Mesenchymal stem cell (in vitro differentiated cells and primary cell): ENCODE measurements around the gene RPS6KB1.
"Not testable (repeated sequence)": the region's sequence is repeated elsewhere in the genome, so short reads cannot be mapped to it uniquely, and the experiment has no call there.

Source experiments
- DNase-seq: peaks from one replicate; pipeline ENCODE4 v3.0.0-alpha.2; 2013
- H2AFZ ChIP-seq: one replicate; pipeline ENCODE4 v1.6.1; 2013; ENCODE audit warnings: low read depth, mild to moderate bottlenecking, control low read depth, inconsistent platforms, low read length, moderate library complexity
- H2AK5ac ChIP-seq: 2 replicates; pipeline ENCODE4 v1.6.1; 2013; ENCODE audit warnings: low read length, moderate library complexity, mild to moderate bottlenecking, inconsistent platforms; ENCODE audit not compliant: severe bottlenecking
- H2BK120ac ChIP-seq: one replicate; pipeline ENCODE4 v1.6.1; 2013; ENCODE audit warnings: low read depth, mild to moderate bottlenecking, inconsistent platforms, low read length, moderate library complexity
- H2BK12ac ChIP-seq, 2 experiments: one replicate each; pipeline ENCODE4 v1.6.1; 2013; ENCODE audit warnings: inconsistent platforms in 2 of 2, low read length in 2 of 2, mild to moderate bottlenecking in 2 of 2, moderate library complexity in 2 of 2, control low read depth in 1 of 2
- H2BK15ac ChIP-seq: one replicate; pipeline ENCODE4 v1.6.1; 2013; ENCODE audit warnings: mild to moderate bottlenecking, low read depth, inconsistent platforms; ENCODE audit not compliant: poor library complexity, severe bottlenecking
- H2BK5ac ChIP-seq: 2 replicates; pipeline ENCODE4 v1.6.1; 2013; ENCODE audit warnings: low read depth, mild to moderate bottlenecking, low read length, control low read depth, inconsistent platforms; ENCODE audit not compliant: poor library complexity, severe bottlenecking
- H3K14ac ChIP-seq, 2 experiments: one replicate each; pipeline ENCODE4 v1.6.1; 2013; ENCODE audit warnings: inconsistent platforms in 2 of 2, low read length in 2 of 2, control low read depth in 1 of 2, mild to moderate bottlenecking in 1 of 2, moderate library complexity in 1 of 2
- H3K18ac ChIP-seq, 2 experiments: one replicate each; pipeline ENCODE4 v1.6.1; 2013; ENCODE audit warnings: inconsistent platforms in 2 of 2, low read length in 2 of 2, control low read depth in 1 of 2, low read depth in 1 of 2, mild to moderate bottlenecking in 1 of 2
- H3K23ac ChIP-seq, 2 experiments: one replicate each; pipeline ENCODE4 v1.6.1; 2013; ENCODE audit warnings: inconsistent platforms in 2 of 2, low read length in 2 of 2, mild to moderate bottlenecking in 2 of 2, moderate library complexity in 2 of 2, control low read depth in 1 of 2
- H3K27ac ChIP-seq: 2 replicates; pipeline ENCODE4 v1.5.1; 2013; ENCODE audit warnings: mild to moderate bottlenecking, moderate library complexity, low read length, control low read depth, inconsistent platforms; ENCODE audit not compliant: poor library complexity, severe bottlenecking
- H3K27me3 ChIP-seq, 2 experiments: 2 replicates each; pipeline versions ENCODE4 v1.6.1 to v1.7.0; 2013; ENCODE audit warnings: low read length in 2 of 2, mild to moderate bottlenecking in 2 of 2, moderate library complexity in 2 of 2, control low read depth in 1 of 2, inconsistent platforms in 1 of 2; ENCODE audit not compliant: control insufficient read depth in 1 of 2, insufficient read depth in 1 of 2
- H3K36me3 ChIP-seq, 2 experiments: 2 replicates each; pipeline versions ENCODE4 v1.6.1 to v1.7.0; 2013; ENCODE audit warnings: low read length in 2 of 2, control low read depth in 1 of 2, inconsistent platforms in 1 of 2, low read depth in 1 of 2, mild to moderate bottlenecking in 1 of 2; ENCODE audit not compliant: insufficient read depth in 2 of 2, control insufficient read depth in 1 of 2
- H3K4ac ChIP-seq, 2 experiments: one replicate each; pipeline ENCODE4 v1.6.1; 2013; ENCODE audit warnings: inconsistent platforms in 2 of 2, low read length in 2 of 2, mild to moderate bottlenecking in 2 of 2, moderate library complexity in 2 of 2, control low read depth in 1 of 2, low read depth in 1 of 2
- H3K4me1 ChIP-seq: 2 replicates; pipeline ENCODE4 v1.6.1; 2013; ENCODE audit warnings: low read depth, low read length, control low read depth; ENCODE audit not compliant: control insufficient read depth, insufficient read depth
- H3K4me2 ChIP-seq: 2 replicates; pipeline ENCODE4 v1.6.1; 2013; ENCODE audit warnings: low read length, mild to moderate bottlenecking, inconsistent platforms; ENCODE audit not compliant: poor library complexity, severe bottlenecking
- H3K4me3 ChIP-seq, 2 experiments: 2 replicates each; pipeline versions ENCODE4 v1.5.1 to v1.7.0; 2013; ENCODE audit warnings: low read length in 2 of 2, mild to moderate bottlenecking in 2 of 2, control low read depth in 1 of 2, low read depth in 1 of 2; ENCODE audit not compliant: insufficient read depth in 1 of 2
- H3K79me1 ChIP-seq: replicated peaks from 2 replicates; pipeline ENCODE4 v1.6.1; 2013; ENCODE audit warnings: mild to moderate bottlenecking, control low read depth, low read length, inconsistent platforms; ENCODE audit not compliant: poor library complexity, severe bottlenecking
- H3K9ac ChIP-seq: 2 replicates; pipeline ENCODE4 v1.7.0; 2013; ENCODE audit warnings: mild to moderate bottlenecking, low read length, moderate library complexity
- H3K9me3 ChIP-seq: 2 replicates; pipeline ENCODE4 v1.7.0; 2013; ENCODE audit warnings: mild to moderate bottlenecking, low read length; ENCODE audit not compliant: control insufficient read depth
- H4K8ac ChIP-seq: one replicate; pipeline ENCODE4 v1.6.1; 2013; ENCODE audit warnings: inconsistent platforms, mild to moderate bottlenecking, low read length, moderate library complexity
- H4K91ac ChIP-seq: one replicate; pipeline ENCODE4 v1.6.1; 2013; ENCODE audit warnings: mild to moderate bottlenecking, low read length, inconsistent platforms
- WGBS: methylation state at CpG from one replicate; pipeline ENCODE4 v1.1.7; 2013; ENCODE audit warnings: mixed read lengths; 5-methylcytosine and 5-hydroxymethylcytosine counted together

The RPS6KB1 gene

DNA sequence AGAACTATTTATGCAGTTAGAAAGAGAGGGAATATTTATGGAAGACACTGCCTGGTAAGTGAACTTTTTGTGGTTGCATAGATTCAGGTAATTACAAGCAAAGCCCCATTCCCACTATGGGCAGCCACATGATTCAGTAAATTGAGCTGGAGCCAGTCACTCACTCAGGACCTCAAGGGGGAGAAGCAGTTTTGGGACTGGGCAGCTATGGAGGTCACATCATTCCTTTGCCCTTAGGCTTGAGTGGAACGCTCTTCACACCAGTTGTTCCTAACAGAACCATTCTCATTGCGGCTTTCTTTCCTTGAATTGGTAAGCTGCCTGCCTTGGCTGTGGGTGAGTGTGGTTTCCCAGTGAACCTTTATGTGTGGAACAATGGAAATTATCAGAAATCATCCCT, 37.2 kb downstream of the RPS6KB1 start:
- not testable (repeated sequence) for H3K79me1 ChIP-seq, H2AK5ac ChIP-seq, H2BK5ac ChIP-seq, H3K9me3 ChIP-seq, H3K23ac ChIP-seq, H2AFZ ChIP-seq, H2BK120ac ChIP-seq, H3K27me3 ChIP-seq, H3K4me1 ChIP-seq, H3K4me3 ChIP-seq, H3K18ac ChIP-seq, DNase-seq, H2BK15ac ChIP-seq, H4K91ac ChIP-seq, H3K4me2 ChIP-seq, H4K8ac ChIP-seq, H3K14ac ChIP-seq, H2BK12ac ChIP-seq, H3K27ac ChIP-seq, H3K9ac ChIP-seq, H3K4ac ChIP-seq
- H3K36me3 ChIP-seq = peaks cover 18 to 88% of the 10 kb centered on the region in 2 experiments
- 100% methylated on average over 1 of the region's 2 CpGs for WGBS

DNA sequence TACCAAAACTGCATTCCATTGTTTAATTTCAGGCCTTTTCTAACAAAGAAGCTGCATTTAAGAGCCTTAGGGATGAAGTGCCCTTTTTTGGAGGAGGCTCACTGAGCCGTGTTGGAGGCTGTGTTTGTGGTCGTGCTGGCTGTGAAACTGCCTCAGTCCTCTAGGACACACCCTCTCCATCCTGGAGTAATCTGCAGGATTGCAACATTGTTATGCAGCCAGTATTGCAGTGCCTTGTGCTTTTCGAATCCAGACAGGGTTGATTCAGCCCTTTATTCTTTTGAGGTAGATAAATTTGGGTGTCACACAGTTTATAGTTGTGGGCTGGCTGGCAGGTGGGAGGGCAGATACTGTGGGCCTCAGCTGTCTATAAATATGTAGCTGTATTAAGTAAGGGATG, 37.8 kb downstream of the RPS6KB1 start:
- H3K4ac ChIP-seq, H3K9ac ChIP-seq, H2BK12ac ChIP-seq, H3K4me1 ChIP-seq, H2AFZ ChIP-seq, H3K27me3 ChIP-seq, H2BK15ac ChIP-seq, H3K14ac ChIP-seq, H2BK120ac ChIP-seq, H3K4me2 ChIP-seq, H2BK5ac ChIP-seq, H3K18ac ChIP-seq, H3K79me1 ChIP-seq, H4K91ac ChIP-seq, H3K27ac ChIP-seq, H4K8ac ChIP-seq, H3K9me3 ChIP-seq, H3K23ac ChIP-seq, H3K4me3 ChIP-seq, H2AK5ac ChIP-seq: not testable (repeated sequence)
- WGBS = 94% methylated on average over 2 of the region's 3 CpGs
- H3K36me3 ChIP-seq = peaks cover 23 to 88% of the 10 kb centered on the region in 2 experiments
- DNase-seq = peak; percentile 34

DNA sequence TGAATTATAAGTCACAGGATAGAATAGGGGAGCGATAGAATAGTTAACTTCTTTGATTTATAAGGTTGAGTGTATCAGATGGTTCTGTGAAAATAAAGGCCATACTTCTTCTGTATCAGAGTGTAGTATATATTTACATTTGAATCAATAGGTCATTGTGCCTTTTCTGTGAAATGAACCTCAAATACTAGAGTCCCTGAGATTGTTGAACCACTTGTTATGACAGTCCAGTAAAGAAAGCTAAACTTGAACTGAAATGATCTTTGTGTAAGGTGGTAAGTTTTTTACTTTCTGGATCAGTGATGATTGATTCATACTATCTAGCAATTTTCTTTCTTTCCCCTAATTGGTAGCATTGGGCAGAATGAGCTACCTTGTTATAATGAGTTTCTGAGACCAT, 40.4 kb downstream of the RPS6KB1 start:
- H3K79me1 ChIP-seq, H3K27me3 ChIP-seq, H4K8ac ChIP-seq, H2BK5ac ChIP-seq, H3K4me2 ChIP-seq, H2BK15ac ChIP-seq, H2BK12ac ChIP-seq, DNase-seq, H3K23ac ChIP-seq, H2AFZ ChIP-seq, H3K27ac ChIP-seq, H3K9ac ChIP-seq, H3K4me3 ChIP-seq, H2AK5ac ChIP-seq, H3K4ac ChIP-seq, H3K14ac ChIP-seq, H3K18ac ChIP-seq, H3K4me1 ChIP-seq, H4K91ac ChIP-seq, H2BK120ac ChIP-seq, H3K9me3 ChIP-seq: not testable (repeated sequence)
- WGBS = no CpG with 5 or more reads among the region's 1 CpG
- H3K36me3 ChIP-seq = peaks cover 21 to 89% of the 10 kb centered on the region in 2 experiments

DNA sequence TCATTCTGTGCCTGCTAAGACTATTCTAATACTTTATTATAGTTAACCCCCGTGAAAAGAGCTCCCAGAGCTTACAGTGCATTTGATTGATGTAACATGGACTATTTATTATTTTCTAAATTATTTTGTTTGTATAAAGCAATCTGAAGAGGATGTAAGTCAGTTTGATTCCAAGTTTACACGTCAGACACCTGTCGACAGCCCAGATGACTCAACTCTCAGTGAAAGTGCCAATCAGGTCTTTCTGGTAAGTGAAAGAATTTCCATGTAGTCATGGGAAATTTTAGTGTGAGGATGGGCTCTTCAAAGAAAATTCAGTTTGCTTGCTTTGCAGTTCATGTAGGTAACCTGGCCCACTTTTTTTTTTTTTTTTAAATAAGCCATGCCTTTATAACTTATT, 47.8 kb downstream of the RPS6KB1 start:
- not testable (repeated sequence) for H3K23ac ChIP-seq, H2AK5ac ChIP-seq, H3K9me3 ChIP-seq, H3K14ac ChIP-seq, H4K8ac ChIP-seq, H2BK12ac ChIP-seq, H3K27ac ChIP-seq, H3K79me1 ChIP-seq, DNase-seq, H4K91ac ChIP-seq, H3K18ac ChIP-seq, H2BK15ac ChIP-seq, H3K4me3 ChIP-seq, H2BK5ac ChIP-seq, H3K4me2 ChIP-seq, H3K4me1 ChIP-seq, H2BK120ac ChIP-seq, H3K9ac ChIP-seq, H3K27me3 ChIP-seq, H3K4ac ChIP-seq, H2AFZ ChIP-seq
- 94% methylated on average over 2 of the region's 3 CpGs for WGBS
- H3K36me3 ChIP-seq = peaks cover 23 to 82% of the 10 kb centered on the region in 2 experiments
